Body of pancreas (tissue), 4 donors: ENCODE results near the gene CEND1. TPM values are rescaled to one million over a fixed set of nuclear protein-coding genes. Genes with fewer than 3 reads are reported as not detected.

Experiments used
- ATAC-seq: fragments of 150-250 bp; one replicate; pipeline ENCODE4 v1.9.1; 2016
- DNase-seq, 4 donors: peaks; one replicate each; pipeline ENCODE4 v3.0.0-alpha.2; 2019
- H3K27ac ChIP-seq, 4 donors: fragments of 200-600 bp; sonication (generic); 1 replicate in 3 of 4; 2 replicates in 1 of 4; pipeline versions ENCODE4 v1.5.1 to v1.6.1; 2016 to 2019; ENCODE audit warnings: mild to moderate bottlenecking in 1 of 4, mixed read lengths in 1 of 4, moderate library complexity in 1 of 4
- H3K27me3 ChIP-seq, 2 donors: fragments of 200-600 bp; sonication (generic); one replicate each; pipeline ENCODE4 v1.6.0; 2016; ENCODE audit warnings: mild to moderate bottlenecking in 1 of 2
- H3K36me3 ChIP-seq, 2 donors: fragments of 200-600 bp; sonication (generic); replicated peaks in 1 of 2; 2 replicates each; pipeline ENCODE4 v1.5.1; 2016; ENCODE audit warnings: low read depth in 2 of 2; ENCODE audit not compliant: insufficient read depth in 1 of 2
- H3K4me1 ChIP-seq: fragments of 200-600 bp; sonication (generic); one replicate; pipeline ENCODE4 v1.6.0; 2016
- H3K4me3 ChIP-seq, 2 donors: fragments of 200-600 bp; sonication (generic); 1 replicate in 1 of 2; 2 replicates in 1 of 2; pipeline ENCODE4 v1.5.1; 2016 to 2019
- H3K9me3 ChIP-seq, 3 donors: fragments of 200-600 bp; sonication (generic); 1 replicate in 2 of 3; 2 replicates in 1 of 3; pipeline ENCODE4 v1.5.1; 2016
- CTCF ChIP-seq, 7 experiments: fragments of 450-650 bp in 4 of 7; fragments of 200-600 bp in 3 of 7; sonication (generic) in 3 of 7; IDR thresholded peaks; one replicate each; pipeline ENCODE4 v1.5.1; 2016 to 2019; ENCODE audit warnings: antibody characterized with exemption in 7 of 7
- POLR2A ChIP-seq, 3 donors: fragments of 450-650 bp; IDR thresholded peaks; one replicate each; pipeline ENCODE4 v1.6.1; 2016; ENCODE audit warnings: antibody characterized with exemption in 3 of 3, mild to moderate bottlenecking in 2 of 3
- WGBS, 2 donors: methylation state at CpG; one replicate each; pipeline ENCODE4 v1.1.5; 2017; 5-methylcytosine and 5-hydroxymethylcytosine counted together
- intact Hi-C: fragments of 100-400 bp; cut with DNase I; formaldehyde crosslinking; loops from one replicate; pipeline ENCODE4 v1.15.1; 2023
- total RNA-seq, 2 donors: library from RNA; depleted of rRNA; stranded (reverse); fragments of >200 nt; gene quantifications; one replicate each; pipeline ENCODE4 v1.1.0, GENCODE V29; 2016

CEND1 gene
- total RNA-seq, 2 donors from 2014 or later = 0.78 TPM; not detected in 1

GRCh38 chr11:828506-829175 lies 38.8 kb upstream of the CEND1 start:
- no peaks in the 10 kb centered on the region for H3K27me3 ChIP-seq
- DNase-seq = no peak

GRCh38 chr11:827897-828192 lies 38.0 kb upstream of the CEND1 start, which contains the start of gene CRACR2B:
CRACR2B (plus strand) TSS chr11:827919; CDS start chr11:828608, 689 bp downstream.
- H3K36me3 ChIP-seq = peaks cover 0 to 2% of the 10 kb centered on the region in 2 donors
- no peaks in the 10 kb centered on the region for H3K27me3 ChIP-seq
- TF ChIP-seq POLR2A (IDR thresholded peaks at IDR 0.05) (peak; percentile 4 to 41 (median 30)), CTCF (IDR thresholded peaks at IDR 0.05) (no peak)
- H3K9me3 ChIP-seq = no peaks in the 10 kb centered on the region
- intact Hi-C loops = no loop called here
- peak within 1 kb of the TSS; percentile 36 to 42 for H3K4me3 ChIP-seq
- peak; percentile 1 for ATAC-seq
- no peak for DNase-seq
- H3K27ac ChIP-seq = peak within 1 kb of the TSS; percentile 92 to 100 (median 95)
- WGBS, 2 donors = 0 to 20% methylated on average over 1 to 5 of the region's 5 CpGs
- H3K4me1 ChIP-seq = peaks cover 94% of the 10 kb centered on the region

More at GRCh38 chr11:828506-829175, 38.8 kb upstream of the CEND1 start:
- H3K4me3 ChIP-seq = no peak overlapping the region
- peaks cover 0 to under 1% of the 10 kb centered on the region in 2 donors for H3K36me3 ChIP-seq
- no peak for ATAC-seq
- H3K4me1 ChIP-seq = peaks cover 89% of the 10 kb centered on the region
- H3K9me3 ChIP-seq = no peaks in the 10 kb centered on the region
- intact Hi-C loops = no loop called here
- TF ChIP-seq CTCF (IDR thresholded peaks at IDR 0.05) (no peak), POLR2A (IDR thresholded peaks at IDR 0.05) (no peak)
- 34 to 73% methylated on average over 4 to 21 of the region's 21 CpGs for WGBS, 2 donors
- H3K27ac ChIP-seq = peak overlapping the region; percentile 92 to 100 (median 95)

GRCh38 chr11:827146-827896 lies 37.4 kb upstream of the CEND1 start:
- TF ChIP-seq CTCF (IDR thresholded peaks at IDR 0.05) = peak in 1 of 7 experiments; percentile 1
- TF ChIP-seq POLR2A (IDR thresholded peaks at IDR 0.05) = peak; percentile 57 to 86 (median 67)
- Histone ChIP-seq H3K27ac (peak overlapping the region; percentile 92 to 100 (median 95)), H3K4me3 (peak overlapping the region; percentile 36 to 42), H3K4me1 (peaks cover 97% of the 10 kb centered on the region), H3K9me3 (no peaks in the 10 kb centered on the region), H3K27me3 (no peaks in the 10 kb centered on the region), H3K36me3 (peaks cover 0 to 2% of the 10 kb centered on the region in 2 donors)
- intact Hi-C loops = no loop called here
- DNase-seq = peak; percentile 81 to 91 (median 90)
- ATAC-seq = peak; percentile 45
- 4 to 7% methylated on average over 10 to 29 of the region's 66 CpGs for WGBS, 2 donors

- peak; percentile 2 for ATAC-seq
- H3K27me3 ChIP-seq = no peaks in the 10 kb centered on the region
Observed at GRCh38 chr11:826836-827145, 36.9 kb upstream of the CEND1 start.

More at GRCh38 chr11:826836-827145, 36.9 kb upstream of the CEND1 start:
- Histone ChIP-seq H3K9me3 (no peaks in the 10 kb centered on the region), H3K36me3 (peaks cover 0 to 2% of the 10 kb centered on the region in 2 donors), H3K4me3 (peak overlapping the region; percentile 36 to 42), H3K4me1 (peaks cover 97% of the 10 kb centered on the region), H3K27ac (peak overlapping the region; percentile 92 to 100 (median 95))
- 0% methylated on average over 10 to 22 of the region's 22 CpGs for WGBS, 2 donors
- intact Hi-C loops = no loop called here
- TF ChIP-seq CTCF (IDR thresholded peaks at IDR 0.05) = no peak
- no peak for TF ChIP-seq POLR2A (IDR thresholded peaks at IDR 0.05)
- no peak for DNase-seq
